Endothelial cell of umbilical vein (primary cell): ENCODE results near the gene SPOUT1. TPM values are rescaled to one million over a fixed set of nuclear protein-coding genes. Genes with fewer than 3 reads are reported as not detected.

Experiments used
- BruUV-seq: library from RNA; stranded (reverse); fragments of 400-500 nt; replicated peaks from 2 replicates; lab custom pipeline; 2021; lab: Mats Ljungman, UMichigan
- CTCF ChIA-PET: fragments of 300-600, 350-600 bp; sonication (Branson Sonifier 250); formaldehyde crosslinking; loops from one replicate; lab custom pipeline; 2021; ENCODE audit warnings: antibody characterized with exemption, inconsistent platforms; lab: Charles Lee
- POLR2A ChIA-PET: fragments of 300-600, 350-600 bp; sonication (Branson Sonifier 250); formaldehyde crosslinking; loops from one replicate; lab custom pipeline; 2021; ENCODE audit warnings: antibody characterized with exemption, inconsistent platforms; lab: Charles Lee
- DNase-seq: peaks from one replicate; pipeline ENCODE4 v3.0.0-alpha.2; 2011; ENCODE audit warnings: low read depth, low spot score
- FAIRE-seq: peaks from 2 replicates; lab custom pipeline; 2011; peaks lifted over from hg19 to GRCh38; lab: Jason Lieb, UNC
- H2AFZ ChIP-seq: 2 replicates; pipeline ENCODE4 v1.6.0; 2012; ENCODE audit warnings: low read depth, low read length, control low read depth, inconsistent platforms
- H3K27ac ChIP-seq: 2 replicates; pipeline ENCODE4 v1.5.1; 2011; ENCODE audit warnings: low read depth, mild to moderate bottlenecking, control low read depth, low read length, moderate library complexity; ENCODE audit not compliant: insufficient read depth
- H3K27me3 ChIP-seq, 2 experiments: 2 replicates each; pipeline versions ENCODE4 v1.6.0 to v1.6.1; 2011; ENCODE audit warnings: low read length in 2 of 2, mixed read lengths in 1 of 2; ENCODE audit not compliant: control insufficient read depth in 2 of 2, insufficient read depth in 2 of 2
- H3K36me3 ChIP-seq, 2 experiments: 2 replicates in 1 of 2; 3 replicates in 1 of 2; pipeline ENCODE4 v1.5.1; 2011; ENCODE audit warnings: low read length in 2 of 2, mild to moderate bottlenecking in 1 of 2, moderate library complexity in 1 of 2; ENCODE audit not compliant: control insufficient read depth in 2 of 2, insufficient read depth in 2 of 2; ENCODE audit errors: extremely low read depth in 1 of 2
- H3K4me1 ChIP-seq: 3 replicates; pipeline ENCODE4 v1.5.1; 2011; ENCODE audit warnings: mild to moderate bottlenecking, low read length; ENCODE audit not compliant: control insufficient read depth, insufficient read depth; ENCODE audit errors: extremely low read depth
- H3K4me2 ChIP-seq: 2 replicates; pipeline ENCODE4 v1.6.1; 2011; ENCODE audit warnings: low read length, control low read depth, mixed read lengths; ENCODE audit not compliant: insufficient read depth
- H3K4me3 ChIP-seq, 3 experiments: fragments of 200-600 bp in 1 of 3; sonication (generic), shearing (Covaris generic) in 1 of 3; replicated peaks in 1 of 3; 2 replicates each; pipeline ENCODE4 v1.5.1; 2011 to 2016; ENCODE audit warnings: control low read depth in 3 of 3, low read length in 3 of 3, mild to moderate bottlenecking in 2 of 3, inconsistent platforms in 1 of 3, low read depth in 1 of 3, moderate library complexity in 1 of 3; ENCODE audit not compliant: insufficient read depth in 1 of 3
- H3K79me2 ChIP-seq: 2 replicates; pipeline ENCODE4 v1.6.0; 2012; ENCODE audit warnings: low read length, inconsistent platforms; ENCODE audit not compliant: control insufficient read depth, insufficient read depth
- H3K9ac ChIP-seq: replicated peaks from 2 replicates; pipeline ENCODE3; 2011; ENCODE audit warnings: low read length, control low read depth; ENCODE audit not compliant: insufficient read depth; ENCODE audit errors: extremely low read depth
- H3K9me1 ChIP-seq: replicated peaks from 3 replicates; pipeline ENCODE4 v1.6.0; 2011; ENCODE audit warnings: mild to moderate bottlenecking, low read length; ENCODE audit not compliant: control insufficient read depth, insufficient read depth; ENCODE audit errors: extremely low read depth
- H3K9me3 ChIP-seq: replicated peaks from 2 replicates; pipeline ENCODE4 v1.5.1; 2012; ENCODE audit warnings: low read length, inconsistent platforms; ENCODE audit not compliant: control insufficient read depth, insufficient read depth
- H4K20me1 ChIP-seq: replicated peaks from 2 replicates; pipeline ENCODE3; 2011; ENCODE audit warnings: mild to moderate bottlenecking, low read length; ENCODE audit not compliant: control insufficient read depth, insufficient read depth; ENCODE audit errors: extremely low read depth
- CTCF ChIP-seq, 2 donors: IDR thresholded peaks; 1 replicate in 1 of 2; 2 replicates in 1 of 2; pipeline ENCODE4 v1.5.1; 2011; ENCODE audit warnings: low read length in 2 of 2, mild to moderate bottlenecking in 2 of 2, moderate library complexity in 2 of 2, control low read depth in 1 of 2, inconsistent platforms in 1 of 2, low read depth in 1 of 2; ENCODE audit not compliant: insufficient read depth in 1 of 2; ENCODE audit errors: extremely low read depth in 1 of 2
- EZH2 ChIP-seq: IDR thresholded peaks from 2 replicates; pipeline ENCODE4 v1.6.1; 2012; ENCODE audit warnings: borderline replicate concordance, low read depth, mild to moderate bottlenecking, moderate library complexity, low read length, inconsistent platforms; ENCODE audit not compliant: severe bottlenecking
- FOS ChIP-seq: IDR thresholded peaks from 2 replicates; pipeline ENCODE4 v1.6.1; 2011; ENCODE audit warnings: mild to moderate bottlenecking, low read length, moderate library complexity, borderline replicate concordance; ENCODE audit not compliant: insufficient read depth
- GATA2 ChIP-seq: IDR thresholded peaks from 2 replicates; pipeline ENCODE4 v1.7.0; 2011; ENCODE audit warnings: low read depth, mild to moderate bottlenecking, moderate library complexity, mixed read lengths, low read length; ENCODE audit not compliant: insufficient read length, insufficient read depth
- JUN ChIP-seq: IDR thresholded peaks from 2 replicates; pipeline ENCODE4 v1.6.1; 2011; ENCODE audit warnings: borderline replicate concordance, low read depth; ENCODE audit not compliant: insufficient read length, insufficient read depth
- MAX ChIP-seq: IDR thresholded peaks from 2 replicates; pipeline ENCODE4 v1.6.1; 2011; ENCODE audit not compliant: insufficient read depth, insufficient read length
- MYC ChIP-seq: IDR thresholded peaks from one replicate; pipeline ENCODE4 v1.6.1; 2011; ENCODE audit warnings: mild to moderate bottlenecking, low read depth, low read length
- POLR2A ChIP-seq: IDR thresholded peaks from 2 replicates; pipeline ENCODE4 v1.6.1; 2012; ENCODE audit warnings: low read depth, mild to moderate bottlenecking, control low read depth, low read length
- POLR2AphosphoS5 ChIP-seq: IDR thresholded peaks from 2 replicates; pipeline ENCODE4 v1.6.1; 2012; ENCODE audit warnings: low read depth, mild to moderate bottlenecking, control low read depth, low read length, moderate library complexity; ENCODE audit not compliant: insufficient read depth
- dilution Hi-C: fragments of 300-500 bp; cut with MboI; formaldehyde crosslinking; loops from one replicate; pipeline ENCODE4 v1.15.0; 2019; ENCODE audit warnings: low sequenced_read_pairs; ENCODE audit not compliant: extremely low pct_ligation_motif_present
- intact Hi-C: fragments of 100-400 bp; cut with micrococcal nuclease; formaldehyde crosslinking; loops from one replicate; pipeline ENCODE4 v1.10.0; 2022
- polyA plus RNA-seq, 4 experiments: library from polyadenylated mRNA; depleted of rRNA in 3 of 4; stranded (reverse) in 3 of 4; unstranded in 1 of 4; fragments of >200 nt; gene quantifications; 2 replicates each; pipeline versions ENCODE4 v1.2.1 to v1.2.3, GENCODE V29; 2011 to 2012; ENCODE audit warnings: missing spikeins in 1 of 4
- total RNA-seq: library from RNA; stranded (reverse); gene quantifications from 2 replicates; pipeline ENCODE4 v1.2.3, GENCODE V29; 2021

The SPOUT1 gene
- total and polyA plus RNA-seq, 2 donors (not counting 3 experiments of a cell fraction or from before 2014, with no cell fraction given): 50.4 to 51.6 TPM

GRCh38 chr9:128821584-128822406, 7.8 kb downstream of the SPOUT1 start:
- Histone ChIP-seq H3K4me1 (peaks cover 6% of the 10 kb centered on the region), H3K9me1 (no peaks in the 10 kb centered on the region), H3K9me3 (no peaks in the 10 kb centered on the region), H4K20me1 (no peaks in the 10 kb centered on the region), H3K27ac (no peak overlapping the region), H3K79me2 (no peaks in the 10 kb centered on the region), H3K4me2 (no peak overlapping the region), H3K4me3 (no peak overlapping the region), H2AFZ (no peak overlapping the region), H3K27me3 (no peaks in the 10 kb centered on the region), H3K9ac (no peak overlapping the region), H3K36me3 (peaks cover 5 to 47% of the 10 kb centered on the region in 2 experiments)
- ChIA-PET CTCF (interaction anchor here (3.9 kb wide), 1 partner anchor 8 kb away, joined by 40 read pairs; the partner anchor contains the start of gene SPOUT1), POLR2A (no interaction called here)
- no peak for FAIRE-seq
- no peak for DNase-seq
- intact Hi-C loops (no loop called here), dilution Hi-C loops (no loop called here)
- BruUV-seq: no TSS peak
- TF ChIP-seq CTCF (IDR thresholded peaks at IDR 0.05; ENCODE audit: extremely low read depth in 1 of 2, insufficient read depth in 1 of 2, low read depth in 1 of 2, low read length in 2 of 2) (no peak), FOS (no peak), MAX (no peak), EZH2 (no peak), MYC (no peak), JUN (no peak), GATA2 (no peak), POLR2A (no peak), POLR2AphosphoS5 (no peak)
